K562 (cell line): ENCODE results near the gene ATF5. TPM values are rescaled to one million over a fixed set of nuclear protein-coding genes. Genes with fewer than 3 reads are reported as not detected.

Experiments
- ARID3B ChIP-seq: fragments of 250-450 bp; sonication (Bioruptor Pico); IDR thresholded peaks from 2 replicates; pipeline ENCODE4 v1.4.0; 2020; ENCODE audit warnings: borderline replicate concordance
- LCOR ChIP-seq: sonication (generic); formaldehyde crosslinking; IDR thresholded peaks from 2 replicates; pipeline ENCODE4 v1.8.0; 2022; ENCODE audit warnings: mild to moderate bottlenecking, missing genetic modification reagents
- MNT ChIP-seq, 2 experiments: fragments of 450-650 bp; conservative IDR thresholded peaks; 2 replicates each; pipeline ENCODE4 v1.6.1; 2017; ENCODE audit warnings: mild to moderate bottlenecking in 2 of 2, moderate library complexity in 2 of 2
- PBX2 ChIP-seq, 2 experiments: IDR thresholded peaks in 1 of 2; conservative IDR thresholded peaks in 1 of 2; 2 replicates each; pipeline ENCODE4 v1.6.1; 2016; ENCODE audit warnings: low read depth in 2 of 2, mild to moderate bottlenecking in 1 of 2, missing compliant biosample characterization in 1 of 2, missing genetic modification characterization in 1 of 2, moderate library complexity in 1 of 2
- PCBP2 ChIP-seq: fragments of 200-400 bp; formaldehyde crosslinking; IDR thresholded peaks from 2 replicates; pipeline ENCODE4 v1.6.1; 2018; ENCODE audit warnings: low read length, low read depth, mild to moderate bottlenecking, moderate library complexity; ENCODE audit not compliant: poor library complexity, severe bottlenecking
- PREB ChIP-seq: sonication (generic); formaldehyde crosslinking; IDR thresholded peaks from 2 replicates; pipeline ENCODE4 v1.8.1; 2023; ENCODE audit warnings: mild to moderate bottlenecking, missing genetic modification reagents
- ZNF280A ChIP-seq: fragments of 450-650 bp; IDR thresholded peaks from 2 replicates; pipeline ENCODE4 v1.6.1; 2018; ENCODE audit warnings: mild to moderate bottlenecking, low read depth; ENCODE audit not compliant: partially characterized antibody
- polyA plus RNA-seq, 8 experiments: library from polyadenylated mRNA; depleted of rRNA in 4 of 8; stranded (reverse) in 5 of 8; unstranded in 3 of 8; fragments of >200 nt; fragmentation: Nextera tagmentation in 2 of 8; fragmentation: Illumina TruSeq in 1 of 8; extraction: Ambion mirVana in 2 of 8; extraction: Trizol in 1 of 8; gene quantifications; 2 replicates each; pipeline versions ENCODE4 v1.2.1 to v1.2.3, GENCODE V29; 2011 to 2014; ENCODE audit warnings: inconsistent platforms in 1 of 8, missing spikeins in 1 of 8
- total RNA-seq, 7 experiments: library from RNA; depleted of rRNA in 6 of 7; stranded (reverse); fragments of >200 nt in 6 of 7; fragmentation: Illumina TruSeq in 2 of 7; extraction: Trizol in 2 of 7; gene quantifications; 2 replicates each; pipeline versions ENCODE4 v1.2.1 to v1.2.3, GENCODE V29; 2011 to 2021; ENCODE audit warnings: low replicate concordance in 1 of 7

The ATF5 gene
- total and polyA plus RNA-seq, 9 of the 15 experiments (the other 6 are each of a cell fraction or from before 2014, with no cell fraction given): 3.0 to 57.6 (median 11.1) TPM

- TF ChIP-seq PBX2 (CRISPR knock-in tag; IDR thresholded peaks at IDR 0.05; ENCODE audit: low read depth) (no peak), PBX2 (tag; conservative IDR thresholded peaks at IDR 0.05; ENCODE audit: low read depth) (no peak), ARID3B (no peak), ZNF280A (no peak), MNT (conservative IDR thresholded peaks at IDR 0.05) (peak in 1 of 2 experiments; percentile 50; a peak in 1 of 4 replicates), LCOR (CRISPR knock-in tag) (peak; percentile 81), PCBP2 (no peak), PREB (0 out of 2 replicates have a peak, but pooled peaks have one; percentile 4)
These were observed at the start of gene ATF5, which contains the start of gene NUP62 (continued) for GRCh38 chr19:49929121-49929610.
